ENCODE measurements around the gene HTT. TPM values are rescaled to one million over a fixed set of nuclear protein-coding genes. Genes with fewer than 3 reads are reported as not detected.

HTT gene
- total RNA-seq, 1 experiment from 2014 or later = 66.8 TPM

DNA sequence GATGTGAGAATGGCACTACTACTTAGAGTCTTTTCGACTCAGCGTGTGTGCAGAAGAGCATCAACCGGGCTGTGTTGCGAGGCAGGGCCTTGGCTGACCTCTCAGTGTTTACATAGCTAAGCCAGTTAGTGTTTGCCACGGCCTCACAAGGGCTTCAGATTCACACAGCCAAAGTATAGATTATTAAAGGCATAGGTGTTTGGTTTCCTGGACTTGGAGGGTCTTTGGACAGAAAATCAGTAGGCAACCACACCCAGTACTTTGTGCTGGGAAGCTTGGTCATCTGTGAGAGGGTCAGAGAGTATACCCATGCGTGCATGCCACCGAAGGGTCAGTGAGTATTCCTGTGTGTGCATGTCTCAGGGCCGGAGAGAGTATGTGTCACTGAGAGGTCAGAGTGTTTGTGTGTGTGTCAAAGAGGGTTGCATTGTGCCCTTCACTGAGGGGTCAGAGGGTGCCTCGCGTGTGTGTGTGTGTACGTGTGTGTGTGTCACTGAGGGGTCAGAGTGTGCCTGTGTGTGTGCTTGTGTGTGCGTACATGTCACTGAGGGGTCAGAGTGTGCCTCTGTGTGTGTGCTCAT is 104.7 kb downstream of the HTT start:
- Histone ChIP-seq H3K9me3 (ENCODE audit: low read depth, low read length, poor library complexity, severe bottlenecking) (no peaks in the 10 kb centered on the region), H3K27me3 (replicated peaks; ENCODE audit: insufficient read depth, low read depth, low read length, poor library complexity) (no peaks in the 10 kb centered on the region), H3K4me1 (ENCODE audit: insufficient read depth, low read length, poor library complexity, severe bottlenecking) (no peaks in the 10 kb centered on the region), H3K27ac (ENCODE audit: low read depth, low read length, poor library complexity, severe bottlenecking) (no peak overlapping the region), H3K36me3 (ENCODE audit: insufficient read depth, low read length, poor library complexity, severe bottlenecking) (peaks cover 40% of the 10 kb centered on the region), H3K4me3 (ENCODE audit: low read depth, low read length, poor library complexity, severe bottlenecking) (no peak overlapping the region)
- no peak for DNase-seq (ENCODE audit: low spot score)
- BruUV-seq (replicated peaks) = no TSS peak
- intact Hi-C loops (cut with micrococcal nuclease; ENCODE audit: unreplicated experiment) = no loop called here
- CTCF ChIA-PET = no interaction called here
- POLR2A ChIA-PET (ENCODE audit: low non-redundant PET) = no interaction called here
- TF ChIP-seq EZH2 (IDR thresholded peaks at IDR 0.05; ENCODE audit: borderline replicate concordance, low read depth, low read length, poor library complexity, severe bottlenecking) = no peak
- TF ChIP-seq CTCF (conservative IDR thresholded peaks at IDR 0.05; ENCODE audit: low read depth, low read length) = no peak

- CTCF ChIA-PET = no interaction called here
- BruUV-seq (replicated peaks) = no TSS peak
- POLR2A ChIA-PET (ENCODE audit: low non-redundant PET) = no interaction called here
These were observed 108.5 kb downstream of the HTT start for GRCh38 chr4:3183008-3183407.

DNA sequence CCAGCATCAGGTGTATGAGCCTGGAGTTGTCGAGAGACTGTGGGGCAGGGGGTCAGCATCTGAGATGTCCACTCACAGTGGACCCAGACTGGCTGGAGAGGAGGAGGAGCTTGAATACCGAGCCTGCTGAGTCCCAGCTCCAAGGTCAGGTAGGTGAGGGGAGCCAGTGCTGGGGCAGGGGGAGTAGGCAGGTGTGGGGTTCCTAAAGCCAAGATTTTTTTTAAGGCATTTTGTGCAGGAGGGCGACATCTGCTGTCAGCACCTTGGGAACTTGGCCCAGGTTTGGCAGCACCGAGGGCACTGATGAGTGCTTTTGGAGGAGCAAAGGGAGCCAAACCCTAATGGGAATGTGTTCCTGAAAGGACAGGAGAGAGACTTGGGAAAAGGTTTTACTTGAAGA is 110.2 kb downstream of the HTT start:
- no peaks in the 10 kb centered on the region for H3K4me1 ChIP-seq (ENCODE audit: insufficient read depth, low read length, poor library complexity, severe bottlenecking)
- ChIA-PET CTCF (no interaction called here), POLR2A (ENCODE audit: low non-redundant PET) (no interaction called here)
- no peak overlapping the region for H3K4me3 ChIP-seq (ENCODE audit: low read depth, low read length, poor library complexity, severe bottlenecking)
- TF ChIP-seq EZH2 (IDR thresholded peaks at IDR 0.05; ENCODE audit: borderline replicate concordance, low read depth, low read length, poor library complexity, severe bottlenecking) (no peak), CTCF (conservative IDR thresholded peaks at IDR 0.05; ENCODE audit: low read depth, low read length) (no peak)
- DNase-seq (ENCODE audit: low spot score) = no peak
- no TSS peak for BruUV-seq (replicated peaks)
- no peak overlapping the region for H3K27ac ChIP-seq (ENCODE audit: low read depth, low read length, poor library complexity, severe bottlenecking)
- peaks cover 40% of the 10 kb centered on the region for H3K36me3 ChIP-seq (ENCODE audit: insufficient read depth, low read length, poor library complexity, severe bottlenecking)
- no peaks in the 10 kb centered on the region for H3K27me3 ChIP-seq (replicated peaks; ENCODE audit: insufficient read depth, low read depth, low read length, poor library complexity)
- intact Hi-C loops (cut with micrococcal nuclease; ENCODE audit: unreplicated experiment) = no loop called here
- no peaks in the 10 kb centered on the region for H3K9me3 ChIP-seq (ENCODE audit: low read depth, low read length, poor library complexity, severe bottlenecking)

More at GRCh38 chr4:3183008-3183407, 108.5 kb downstream of the HTT start:
- Histone ChIP-seq H3K4me1 (ENCODE audit: insufficient read depth, low read length, poor library complexity, severe bottlenecking) (no peaks in the 10 kb centered on the region), H3K4me3 (ENCODE audit: low read depth, low read length, poor library complexity, severe bottlenecking) (no peak overlapping the region), H3K36me3 (ENCODE audit: insufficient read depth, low read length, poor library complexity, severe bottlenecking) (peaks cover 37% of the 10 kb centered on the region), H3K27me3 (replicated peaks; ENCODE audit: insufficient read depth, low read depth, low read length, poor library complexity) (no peaks in the 10 kb centered on the region), H3K9me3 (ENCODE audit: low read depth, low read length, poor library complexity, severe bottlenecking) (no peaks in the 10 kb centered on the region), H3K27ac (ENCODE audit: low read depth, low read length, poor library complexity, severe bottlenecking) (no peak overlapping the region)
- no peak for TF ChIP-seq EZH2 (IDR thresholded peaks at IDR 0.05; ENCODE audit: borderline replicate concordance, low read depth, low read length, poor library complexity, severe bottlenecking)
- no peak for TF ChIP-seq CTCF (conservative IDR thresholded peaks at IDR 0.05; ENCODE audit: low read depth, low read length)
- intact Hi-C loops (cut with micrococcal nuclease; ENCODE audit: unreplicated experiment) = no loop called here
- DNase-seq (ENCODE audit: low spot score) = no peak
